ENCODE results near the gene GET4. TPM values are rescaled to one million over a fixed set of nuclear protein-coding genes. Genes with fewer than 3 reads are reported as not detected.
A peak's percentile ranks its signal among the peaks of the same experiment; 100 is the strongest.

Gene GET4
- total RNA-seq, 4 donors from 2014 or later = 24.6 to 40.8 (median 30.0) TPM

DNA sequence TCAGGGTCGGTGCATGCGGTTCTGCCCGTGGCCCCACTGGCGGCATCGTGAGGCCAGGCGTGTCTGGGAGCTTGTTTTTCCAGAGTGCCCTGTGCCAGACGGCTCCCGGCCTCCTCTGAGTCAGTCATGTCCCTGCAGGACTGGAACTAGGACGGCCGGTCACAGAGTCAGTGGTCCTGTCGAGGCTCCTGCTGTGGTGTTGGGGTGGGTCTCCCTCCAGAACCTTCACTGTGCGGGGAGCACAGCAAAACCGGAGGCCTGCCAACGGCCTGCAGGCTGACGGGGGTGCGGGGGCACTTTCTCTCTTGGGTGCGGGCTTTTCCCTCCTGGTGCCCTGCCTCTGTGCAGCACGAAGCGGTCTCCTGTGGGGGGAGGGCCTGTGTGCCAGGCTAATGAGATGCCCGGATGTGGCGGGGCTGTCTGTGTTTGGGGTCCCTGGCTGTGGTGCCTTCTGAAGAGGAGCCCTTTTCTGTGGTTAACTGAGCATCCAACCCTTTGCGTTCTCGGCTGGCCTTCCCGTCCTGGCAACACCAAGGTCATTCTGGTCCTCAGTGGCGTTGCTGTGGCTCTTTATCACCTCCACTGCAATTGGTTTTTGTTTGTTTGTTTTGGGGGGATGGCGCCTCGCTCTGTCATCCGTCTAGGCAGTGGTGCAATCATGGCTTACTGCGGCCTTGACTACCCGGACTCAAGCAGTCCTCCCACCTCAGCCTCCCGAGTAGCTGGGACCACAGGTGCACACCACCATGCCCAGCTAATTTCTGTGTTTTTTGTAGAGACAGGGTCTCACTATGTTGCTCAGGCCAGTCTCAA, 8.0 kb downstream of the GET4 start:
- no peaks in the 10 kb centered on the region for H3K9me3 ChIP-seq
- no peak overlapping the region for H3K4me3 ChIP-seq
- intact Hi-C loops (cut with DNase I; ENCODE audit: low total_unique reads) = loop anchor here (5.0 kb wide), 1 partner anchor 367 kb away; the partner anchor contains the start of gene PDGFA
- no peak for DNase-seq
- H3K4me1 ChIP-seq = peaks cover 72% of the 10 kb centered on the region in 2 donors
- no peaks in the 10 kb centered on the region for H3K27me3 ChIP-seq
- H3K27ac ChIP-seq = peak overlapping the region in 1 of 4 donors; percentile 1
- peaks cover 0 to 20% of the 10 kb centered on the region in 2 donors for H3K36me3 ChIP-seq
- TF ChIP-seq, protein P1, sequence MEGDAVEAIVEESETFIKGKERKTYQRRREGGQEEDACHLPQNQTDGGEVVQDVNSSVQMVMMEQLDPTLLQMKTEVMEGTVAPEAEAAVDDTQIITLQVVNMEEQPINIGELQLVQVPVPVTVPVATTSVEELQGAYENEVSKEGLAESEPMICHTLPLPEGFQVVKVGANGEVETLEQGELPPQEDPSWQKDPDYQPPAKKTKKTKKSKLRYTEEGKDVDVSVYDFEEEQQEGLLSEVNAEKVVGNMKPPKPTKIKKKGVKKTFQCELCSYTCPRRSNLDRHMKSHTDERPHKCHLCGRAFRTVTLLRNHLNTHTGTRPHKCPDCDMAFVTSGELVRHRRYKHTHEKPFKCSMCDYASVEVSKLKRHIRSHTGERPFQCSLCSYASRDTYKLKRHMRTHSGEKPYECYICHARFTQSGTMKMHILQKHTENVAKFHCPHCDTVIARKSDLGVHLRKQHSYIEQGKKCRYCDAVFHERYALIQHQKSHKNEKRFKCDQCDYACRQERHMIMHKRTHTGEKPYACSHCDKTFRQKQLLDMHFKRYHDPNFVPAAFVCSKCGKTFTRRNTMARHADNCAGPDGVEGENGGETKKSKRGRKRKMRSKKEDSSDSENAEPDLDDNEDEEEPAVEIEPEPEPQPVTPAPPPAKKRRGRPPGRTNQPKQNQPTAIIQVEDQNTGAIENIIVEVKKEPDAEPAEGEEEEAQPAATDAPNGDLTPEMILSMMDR (IDR thresholded peaks at IDR 0.05 in 4 of 5, conservative IDR thresholded peaks at IDR 0.05 in 1 of 5) = no peak
- no peak for TF ChIP-seq POLR2A (IDR thresholded peaks at IDR 0.05)
- in situ Hi-C loops (cut with MboI; ENCODE audit: low sequenced_read_pairs in 4 of 4) = no loop called here
- no peak for ATAC-seq

DNA sequence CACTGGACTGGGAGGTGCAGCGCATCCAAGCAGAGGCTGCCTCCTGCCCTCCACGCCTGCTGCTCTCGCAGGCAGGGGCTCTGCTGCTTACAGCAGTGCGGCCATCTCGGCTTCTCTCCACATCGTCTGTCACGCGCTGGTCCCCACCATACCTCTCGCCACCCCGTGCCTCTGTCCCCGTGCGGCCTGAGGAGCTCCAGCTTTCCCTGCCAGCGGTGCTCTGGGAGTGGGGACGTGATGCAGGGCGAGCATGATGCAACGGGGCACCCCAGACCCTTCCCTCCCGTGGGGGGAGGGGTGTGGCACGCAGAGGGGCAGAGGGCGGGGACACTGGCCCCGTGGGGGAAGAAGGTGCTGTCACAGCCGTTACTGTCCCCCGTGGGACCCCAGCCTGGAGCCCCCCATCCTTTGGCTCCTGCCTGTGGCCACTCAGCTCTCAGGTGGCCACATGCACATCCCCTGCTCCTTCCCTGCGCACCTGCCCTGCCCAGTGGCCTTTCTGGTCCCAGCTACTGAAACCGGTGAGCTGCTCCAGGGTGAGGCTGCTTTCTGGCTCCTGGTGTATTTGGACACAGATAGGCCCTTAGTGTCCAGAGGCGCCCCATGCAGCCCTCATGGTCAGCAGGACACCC, 9.0 kb downstream of the GET4 start:
- Histone ChIP-seq H3K4me3 (no peak overlapping the region), H3K27ac (peak overlapping the region in 1 of 4 donors; percentile 69), H3K4me1 (peaks cover 62% of the 10 kb centered on the region in 2 donors), H3K36me3 (peaks cover 0 to 21% of the 10 kb centered on the region in 2 donors), H3K9me3 (no peaks in the 10 kb centered on the region), H3K27me3 (no peaks in the 10 kb centered on the region)
- DNase-seq = no peak
- ATAC-seq = no peak
- intact Hi-C loops (cut with DNase I; ENCODE audit: low total_unique reads) (no loop called here), in situ Hi-C loops (cut with MboI; ENCODE audit: low sequenced_read_pairs in 4 of 4) (no loop called here)
- TF ChIP-seq, protein P1 (IDR thresholded peaks at IDR 0.05 in 4 of 5, conservative IDR thresholded peaks at IDR 0.05 in 1 of 5) = no peak
- TF ChIP-seq POLR2A (IDR thresholded peaks at IDR 0.05) = no peak

DNA sequence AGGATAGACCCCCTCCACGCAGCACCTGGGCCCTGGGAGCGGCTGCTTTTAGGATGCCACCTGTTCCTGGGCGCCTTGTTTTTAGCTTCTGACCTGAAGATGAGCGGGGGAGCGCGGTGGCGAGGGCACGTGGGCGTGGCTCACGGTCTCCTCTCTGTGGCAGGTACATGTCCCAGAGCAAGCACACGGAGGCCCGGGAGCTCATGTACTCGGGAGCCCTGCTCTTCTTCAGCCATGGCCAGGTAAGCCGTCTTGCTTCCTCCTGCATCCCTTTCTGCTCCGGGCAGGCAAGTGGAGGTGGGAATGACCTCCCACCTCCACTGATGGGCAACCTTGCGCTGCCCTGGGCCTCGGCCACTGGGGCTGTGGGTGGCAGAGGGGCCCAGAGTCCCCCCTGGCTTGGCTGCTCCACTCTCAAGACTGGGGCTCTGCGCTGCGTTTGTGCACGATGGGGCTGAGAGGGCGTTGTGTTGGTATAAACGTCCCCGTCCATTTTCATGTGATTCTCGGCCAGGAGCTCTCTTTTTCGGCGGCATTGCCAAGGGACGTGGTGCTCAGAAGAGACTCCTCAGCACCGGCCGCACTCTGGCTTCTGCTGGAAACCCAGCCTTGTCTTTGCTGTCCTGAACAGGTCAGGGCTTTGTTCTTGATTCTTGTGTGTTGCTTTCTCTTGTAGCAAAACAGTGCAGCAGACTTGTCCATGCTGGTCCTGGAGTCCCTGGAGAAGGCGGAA, 9.7 kb downstream of the GET4 start:
- no peaks in the 10 kb centered on the region for H3K9me3 ChIP-seq
- H3K36me3 ChIP-seq = peaks cover 0 to 28% of the 10 kb centered on the region in 2 donors
- no peak for ATAC-seq
- in situ Hi-C loops (cut with MboI; ENCODE audit: low sequenced_read_pairs in 4 of 4) (no loop called here), intact Hi-C loops (cut with DNase I; ENCODE audit: low total_unique reads) (no loop called here)
- H3K27ac ChIP-seq = peak overlapping the region; percentile 47 to 72 (median 69)
- H3K4me1 ChIP-seq = peaks cover 55 to 56% of the 10 kb centered on the region in 2 donors
- no peak for DNase-seq
- no peak overlapping the region for H3K4me3 ChIP-seq
- no peaks in the 10 kb centered on the region for H3K27me3 ChIP-seq
- TF ChIP-seq, protein P1 (IDR thresholded peaks at IDR 0.05 in 4 of 5, conservative IDR thresholded peaks at IDR 0.05 in 1 of 5) = no peak
- no peak for TF ChIP-seq POLR2A (IDR thresholded peaks at IDR 0.05)

DNA sequence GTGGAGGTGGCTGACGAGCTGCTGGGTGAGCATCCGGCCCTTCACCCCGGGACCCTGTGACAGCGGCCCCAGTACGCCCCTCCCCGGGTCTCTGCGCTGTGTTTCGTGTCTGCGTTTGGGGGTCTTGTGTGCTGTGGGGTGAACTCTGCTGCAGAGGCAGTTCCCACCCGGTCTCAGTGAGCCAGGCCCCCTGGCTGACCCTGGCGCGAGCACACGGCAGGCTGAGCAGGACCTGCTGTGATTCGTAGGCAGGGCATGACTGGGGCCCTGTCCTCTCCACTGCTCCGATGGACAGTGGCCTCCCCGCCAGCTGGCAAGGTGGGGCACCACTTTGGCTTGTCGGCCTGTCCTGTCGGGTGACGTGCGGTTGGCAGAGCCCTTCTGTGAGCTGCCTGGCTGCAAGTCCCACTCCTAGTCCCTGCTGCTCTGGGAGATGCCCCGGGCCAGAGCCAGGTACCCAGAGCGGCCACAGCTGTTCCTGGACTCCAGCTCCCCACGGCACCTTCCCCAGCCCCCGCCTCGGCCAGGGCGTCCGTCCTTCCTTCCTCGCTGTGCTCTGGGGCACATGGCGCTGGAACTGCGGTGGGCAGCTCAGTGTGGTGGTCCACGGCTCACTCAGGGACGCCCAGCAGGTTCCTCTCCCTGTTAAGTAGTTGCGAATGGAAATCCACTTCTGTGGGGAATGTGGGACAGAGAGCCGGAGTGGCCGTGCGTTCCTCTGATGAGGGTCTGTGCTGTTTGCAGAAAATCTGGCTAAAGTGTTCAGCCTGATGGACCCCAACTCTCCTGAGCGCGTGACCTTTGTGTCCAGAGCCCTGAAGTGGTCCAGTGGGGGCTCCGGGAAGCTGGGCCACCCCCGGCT, 10.5 kb downstream of the GET4 start:
- intact Hi-C loops (cut with DNase I; ENCODE audit: low total_unique reads) (no loop called here), in situ Hi-C loops (cut with MboI; ENCODE audit: low sequenced_read_pairs in 4 of 4) (no loop called here)
- Histone ChIP-seq H3K4me3 (no peak overlapping the region), H3K9me3 (no peaks in the 10 kb centered on the region), H3K27me3 (no peaks in the 10 kb centered on the region), H3K4me1 (peaks cover 48 to 49% of the 10 kb centered on the region in 2 donors), H3K27ac (peak overlapping the region; percentile 47 to 72 (median 69)), H3K36me3 (peaks cover 0 to 36% of the 10 kb centered on the region in 2 donors)
- ATAC-seq = peak; percentile 60 to 71
- no peak for TF ChIP-seq POLR2A (IDR thresholded peaks at IDR 0.05)
- TF ChIP-seq, protein P1 (IDR thresholded peaks at IDR 0.05 in 4 of 5, conservative IDR thresholded peaks at IDR 0.05 in 1 of 5) = no peak
- peak; percentile 73 to 88 for DNase-seq
